Naive B cell (primary cell): ENCODE data around the gene TTC17. TPM values are rescaled to one million over a fixed set of nuclear protein-coding genes. Genes with fewer than 3 reads are reported as not detected.

ENCODE experiments used
- ATAC-seq, 2 donors: fragments of 150-1000 bp; cut with Tn5 transposase; 2 replicates each; pipeline ENCODE4 v1.10.0; 2021; ENCODE audit warnings: low read depth in 2 of 2, mild to moderate bottlenecking in 2 of 2, moderate library complexity in 2 of 2
- DNase-seq: peaks from one replicate; pipeline ENCODE4 v3.0.0; 2022
- H3K27ac Mint-ChIP-seq, 6 donors: one replicate each; pipeline ENCODE4 v1.8.0; 2020 to 2022; ENCODE audit warnings: mild to moderate bottlenecking in 6 of 6, mixed read lengths in 6 of 6, moderate library complexity in 5 of 6, inconsistent platforms in 2 of 6
- H3K27me3 Mint-ChIP-seq, 3 donors: one replicate each; pipeline ENCODE4 v1.8.0; 2021 to 2022; ENCODE audit warnings: mixed read lengths in 3 of 3, mild to moderate bottlenecking in 1 of 3
- H3K36me3 Mint-ChIP-seq, 2 donors: one replicate each; pipeline ENCODE4 v1.8.0; 2020 to 2022; ENCODE audit warnings: mixed read lengths in 2 of 2, inconsistent platforms in 1 of 2, mild to moderate bottlenecking in 1 of 2
- H3K4me1 Mint-ChIP-seq, 3 donors: one replicate each; pipeline ENCODE4 v1.8.0; 2020 to 2022; ENCODE audit warnings: mixed read lengths in 3 of 3, inconsistent platforms in 1 of 3, mild to moderate bottlenecking in 1 of 3, moderate library complexity in 1 of 3
- H3K4me3 Mint-ChIP-seq, 8 donors: one replicate each; pipeline ENCODE4 v1.8.0; 2020 to 2022; ENCODE audit warnings: mild to moderate bottlenecking in 8 of 8, mixed read lengths in 8 of 8, moderate library complexity in 8 of 8, inconsistent platforms in 2 of 8
- H3K9me3 Mint-ChIP-seq, 7 donors: one replicate each; pipeline ENCODE4 v1.8.0; 2020 to 2022; ENCODE audit warnings: mixed read lengths in 7 of 7, mild to moderate bottlenecking in 5 of 7, inconsistent platforms in 2 of 7, moderate library complexity in 1 of 7
- polyA plus RNA-seq, 6 donors: library from polyadenylated mRNA; unstranded; fragments of 300-500 nt; fragmentation: Illumina TruSeq; gene quantifications; one replicate each; pipeline ENCODE4 v1.2.3, GENCODE V29; 2021; ENCODE audit warnings: low read depth in 6 of 6

Gene TTC17
- polyA plus RNA-seq, 6 donors from 2014 or later, result 59.8 to 106 (median 74.2) TPM

DNA sequence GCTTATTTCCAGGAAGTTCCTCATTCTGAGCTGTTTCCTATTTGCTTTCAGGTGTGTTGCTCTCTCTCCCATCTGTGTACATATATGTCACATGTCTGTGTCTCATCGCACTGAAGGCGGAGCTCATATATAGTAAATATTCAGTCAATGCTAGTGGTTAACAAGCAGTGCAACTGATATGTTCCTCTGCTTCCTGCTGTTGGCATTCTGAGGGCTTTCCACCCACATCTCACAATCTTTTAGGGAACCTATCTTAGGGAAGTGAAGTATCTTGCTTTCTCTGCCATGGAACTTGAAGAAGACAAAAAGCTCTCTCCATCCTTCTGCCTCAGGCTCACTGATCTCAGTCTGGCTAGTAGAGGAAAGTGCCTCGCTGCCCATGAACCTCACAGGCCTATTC, 139.8 kb downstream of the TTC17 start:
- Mint-ChIP-seq H3K4me3 (no peak overlapping the region), H3K36me3 (peaks cover 5 to 12% of the 10 kb centered on the region in 2 donors), H3K27ac (peak overlapping the region in 1 of 6 donors; percentile 24), H3K27me3 (peaks cover 0 to 14% (median 4%) of the 10 kb centered on the region in 3 donors), H3K4me1 (no peaks in the 10 kb centered on the region), H3K9me3 (peaks cover 0 to 9% (median 4%) of the 10 kb centered on the region in 7 donors)
- no peak for DNase-seq
- no peak for ATAC-seq

DNA sequence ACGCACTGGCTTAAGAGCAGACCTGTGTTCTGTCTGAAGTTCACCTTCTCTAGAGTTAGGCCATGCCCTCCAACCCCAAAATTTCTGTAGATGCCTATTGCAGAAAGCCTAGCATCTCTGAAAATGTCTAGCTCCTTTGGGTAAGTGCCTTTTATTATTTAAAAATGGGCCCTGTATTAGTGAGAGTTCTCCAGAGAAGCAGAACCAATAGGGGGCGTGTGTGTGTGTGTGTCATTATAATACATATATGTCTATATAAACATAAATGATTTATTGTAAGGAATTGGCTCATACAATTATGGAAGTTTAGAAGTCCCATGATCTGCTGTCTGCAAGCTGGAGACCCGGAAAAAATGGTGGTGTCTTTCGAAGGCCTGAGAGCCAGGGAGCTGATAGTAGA, 144.7 kb downstream of the TTC17 start:
- no peak overlapping the region for H3K4me3 Mint-ChIP-seq
- H3K4me1 Mint-ChIP-seq, result no peaks in the 10 kb centered on the region
- H3K9me3 Mint-ChIP-seq, result peaks cover 0 to 9% (median 4%) of the 10 kb centered on the region in 7 donors
- peaks cover 8 to 14% (median 10%) of the 10 kb centered on the region in 3 donors for H3K27me3 Mint-ChIP-seq
- ATAC-seq, result no peak
- peaks cover 4 to 8% of the 10 kb centered on the region in 2 donors for H3K36me3 Mint-ChIP-seq
- DNase-seq, result no peak
- no peak overlapping the region for H3K27ac Mint-ChIP-seq

DNA sequence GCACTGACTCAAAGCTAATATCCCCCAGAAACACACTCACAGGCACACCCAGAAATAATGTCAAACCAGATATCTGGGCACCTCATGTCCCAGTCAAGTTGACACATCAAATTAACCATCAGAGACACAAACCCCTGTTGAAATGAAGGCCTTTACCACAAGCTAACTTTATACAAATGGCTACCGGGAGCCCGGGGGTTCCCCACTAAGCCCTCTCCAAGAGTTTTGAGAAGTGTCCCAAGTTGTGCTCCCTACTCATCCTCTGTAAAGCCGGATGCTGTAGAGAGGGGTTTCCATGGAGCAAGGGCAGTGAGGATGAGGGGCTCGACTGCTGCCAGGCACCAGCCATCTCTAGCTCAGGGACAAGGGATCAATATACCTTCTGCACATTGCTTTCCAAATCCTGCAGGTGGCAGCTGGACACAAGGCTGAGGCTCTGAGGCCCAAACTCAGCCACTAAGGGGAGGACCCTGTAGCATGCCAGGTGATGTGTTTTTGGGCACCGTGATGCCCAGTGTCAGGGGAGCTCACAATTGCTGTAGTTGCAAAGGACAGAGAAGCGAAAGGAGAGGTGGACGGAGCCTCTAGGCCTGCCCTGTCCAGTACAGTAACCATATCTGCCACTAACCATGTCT, 145.7 kb downstream of the TTC17 start:
- ATAC-seq (no peak), DNase-seq (no peak)
- H3K27ac Mint-ChIP-seq, result no peak overlapping the region
- peaks cover 8 to 14% (median 10%) of the 10 kb centered on the region in 3 donors for H3K27me3 Mint-ChIP-seq
- no peak overlapping the region for H3K4me3 Mint-ChIP-seq
- H3K4me1 Mint-ChIP-seq, result no peaks in the 10 kb centered on the region
- peaks cover 0 to 9% (median 4%) of the 10 kb centered on the region in 7 donors for H3K9me3 Mint-ChIP-seq
- peaks cover 4 to 8% of the 10 kb centered on the region in 2 donors for H3K36me3 Mint-ChIP-seq

DNA sequence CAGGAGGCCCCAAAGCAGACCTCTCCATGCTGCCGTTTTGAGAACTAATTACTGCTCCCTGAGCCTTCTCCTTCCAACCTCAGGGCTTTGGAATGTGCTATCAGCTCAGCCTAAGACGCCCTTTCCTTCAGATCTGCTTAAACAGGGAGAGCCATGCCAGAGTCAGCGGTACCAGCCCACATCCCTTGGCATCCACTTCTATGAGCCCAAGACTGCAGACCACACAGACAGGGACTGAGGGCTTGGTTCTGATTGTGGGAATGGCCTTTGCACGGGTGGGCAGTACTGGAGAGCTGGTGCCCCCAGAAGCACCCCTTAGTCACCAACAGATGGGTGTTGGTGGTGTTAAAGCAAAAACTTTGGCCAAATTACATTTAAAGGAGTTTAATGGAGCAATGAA, 146.5 kb downstream of the TTC17 start:
- H3K4me3 Mint-ChIP-seq, result no peak overlapping the region
- H3K4me1 Mint-ChIP-seq, result no peaks in the 10 kb centered on the region
- DNase-seq, result no peak
- H3K36me3 Mint-ChIP-seq, result peaks cover 4 to 8% of the 10 kb centered on the region in 2 donors
- no peak overlapping the region for H3K27ac Mint-ChIP-seq
- ATAC-seq, result no peak
- peaks cover 0 to 9% (median 4%) of the 10 kb centered on the region in 7 donors for H3K9me3 Mint-ChIP-seq
- peaks cover 8 to 14% (median 10%) of the 10 kb centered on the region in 3 donors for H3K27me3 Mint-ChIP-seq

DNA sequence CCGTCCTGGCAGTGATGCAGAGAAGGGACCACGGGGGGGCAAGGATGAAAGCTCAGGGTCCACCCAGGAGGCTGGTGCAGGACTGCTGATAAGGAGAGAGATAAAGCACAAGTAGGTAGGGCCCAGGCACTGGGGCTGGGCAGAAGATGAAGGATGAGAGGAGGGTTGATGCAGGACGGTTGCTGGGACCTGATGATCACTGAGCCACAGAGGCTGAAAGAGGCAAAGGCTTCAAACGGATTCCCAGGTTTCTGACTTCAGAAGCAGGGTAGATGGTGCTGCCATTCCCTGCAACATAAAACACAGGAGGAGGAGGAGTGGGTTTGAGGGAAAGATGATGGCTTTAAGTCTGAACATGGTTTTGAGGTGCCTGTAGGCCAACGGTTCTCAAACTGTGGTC, 148.5 kb downstream of the TTC17 start:
- H3K27ac Mint-ChIP-seq, result no peak overlapping the region
- H3K36me3 Mint-ChIP-seq, result no peaks in the 10 kb centered on the region
- no peaks in the 10 kb centered on the region for H3K4me1 Mint-ChIP-seq
- DNase-seq, result no peak
- peaks cover 0 to 2% (median 0%) of the 10 kb centered on the region in 7 donors for H3K9me3 Mint-ChIP-seq
- H3K27me3 Mint-ChIP-seq, result peaks cover under 1 to 10% (median 8%) of the 10 kb centered on the region in 3 donors
- H3K4me3 Mint-ChIP-seq, result peak overlapping the region in 1 of 8 donors; percentile 16
- ATAC-seq, result no peak

DNA sequence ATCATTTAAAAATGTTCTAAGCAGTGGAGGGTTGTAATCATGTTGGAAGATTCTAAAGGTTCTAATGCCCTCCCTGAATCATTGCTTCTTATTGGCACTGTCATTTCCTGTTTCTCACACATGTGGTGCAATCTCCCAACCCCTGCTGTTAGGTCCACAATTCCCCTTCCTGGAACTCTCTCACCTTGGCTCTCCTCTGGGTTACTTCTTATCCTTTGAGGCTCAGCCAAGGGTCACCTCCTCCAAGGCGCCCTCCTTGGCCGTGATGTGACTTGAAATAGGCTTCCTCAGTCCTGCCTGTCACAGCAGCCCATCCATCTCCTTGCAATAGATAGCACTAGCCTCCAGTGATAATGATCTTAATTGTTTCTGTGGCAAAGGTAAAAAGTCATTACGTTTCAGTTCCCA, 149.8 kb downstream of the TTC17 start:
- Mint-ChIP-seq H3K27me3 (peaks cover 0 to 10% (median 8%) of the 10 kb centered on the region in 3 donors), H3K4me3 (no peak overlapping the region), H3K9me3 (peaks cover 0 to 3% (median 2%) of the 10 kb centered on the region in 7 donors), H3K27ac (peak overlapping the region in 1 of 6 donors; percentile 20), H3K4me1 (no peaks in the 10 kb centered on the region), H3K36me3 (no peaks in the 10 kb centered on the region)
- DNase-seq (no peak), ATAC-seq (no peak)

DNA sequence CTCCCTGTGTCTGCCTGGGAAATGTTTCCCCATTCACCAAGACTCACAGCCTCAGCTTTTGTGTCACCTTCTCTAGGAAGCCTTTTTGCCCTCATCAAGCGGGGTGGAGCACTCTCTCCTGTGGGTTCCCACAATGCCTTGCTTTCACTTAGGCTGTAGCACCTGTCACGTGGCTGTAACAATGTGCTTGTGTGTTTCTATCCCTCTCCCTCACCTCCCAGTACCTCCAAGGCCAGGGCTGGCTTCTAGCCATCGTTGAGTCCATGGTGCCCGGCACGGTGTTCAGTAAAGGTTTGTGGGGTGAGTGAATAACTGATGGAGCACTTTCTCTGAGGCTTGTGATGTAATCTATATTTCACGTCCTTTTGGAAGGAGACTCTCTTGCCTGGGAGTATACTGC, 153.2 kb downstream of the TTC17 start:
- H3K36me3 Mint-ChIP-seq, result no peaks in the 10 kb centered on the region
- no peak for DNase-seq
- peaks cover 0 to 13% (median 11%) of the 10 kb centered on the region in 3 donors for H3K27me3 Mint-ChIP-seq
- no peak overlapping the region for H3K4me3 Mint-ChIP-seq
- no peak overlapping the region for H3K27ac Mint-ChIP-seq
- ATAC-seq, result no peak
- H3K4me1 Mint-ChIP-seq, result no peaks in the 10 kb centered on the region
- peaks cover 0 to 3% (median 2%) of the 10 kb centered on the region in 7 donors for H3K9me3 Mint-ChIP-seq

DNA sequence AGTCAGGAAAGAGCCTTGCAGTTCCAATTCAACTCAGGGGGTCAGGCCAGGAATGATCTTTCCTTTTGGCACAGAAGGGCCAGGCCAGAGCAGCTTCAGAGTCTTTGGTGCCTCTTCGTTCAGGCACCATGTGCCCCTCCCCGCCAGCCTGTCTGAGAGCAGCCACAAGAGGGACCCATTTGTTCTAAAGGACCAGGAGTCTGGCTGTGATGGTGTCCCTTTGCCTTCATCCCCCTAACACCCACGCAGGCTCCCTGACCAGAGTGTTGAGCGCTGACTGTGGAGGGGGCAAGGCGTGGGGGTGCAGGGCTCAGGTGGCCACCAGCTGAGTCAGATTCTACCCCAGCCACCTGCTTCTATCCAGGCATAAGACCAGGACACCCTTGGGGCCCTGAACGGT, 156.4 kb downstream of the TTC17 start:
- no peak for DNase-seq
- Mint-ChIP-seq H3K36me3 (peaks cover 0 to under 1% of the 10 kb centered on the region in 2 donors), H3K4me1 (no peaks in the 10 kb centered on the region), H3K4me3 (no peak overlapping the region), H3K27me3 (peaks cover 0 to 16% (median 13%) of the 10 kb centered on the region in 3 donors), H3K27ac (no peak overlapping the region), H3K9me3 (peaks cover 2 to 6% (median 4%) of the 10 kb centered on the region in 7 donors)
- no peak for ATAC-seq

DNA sequence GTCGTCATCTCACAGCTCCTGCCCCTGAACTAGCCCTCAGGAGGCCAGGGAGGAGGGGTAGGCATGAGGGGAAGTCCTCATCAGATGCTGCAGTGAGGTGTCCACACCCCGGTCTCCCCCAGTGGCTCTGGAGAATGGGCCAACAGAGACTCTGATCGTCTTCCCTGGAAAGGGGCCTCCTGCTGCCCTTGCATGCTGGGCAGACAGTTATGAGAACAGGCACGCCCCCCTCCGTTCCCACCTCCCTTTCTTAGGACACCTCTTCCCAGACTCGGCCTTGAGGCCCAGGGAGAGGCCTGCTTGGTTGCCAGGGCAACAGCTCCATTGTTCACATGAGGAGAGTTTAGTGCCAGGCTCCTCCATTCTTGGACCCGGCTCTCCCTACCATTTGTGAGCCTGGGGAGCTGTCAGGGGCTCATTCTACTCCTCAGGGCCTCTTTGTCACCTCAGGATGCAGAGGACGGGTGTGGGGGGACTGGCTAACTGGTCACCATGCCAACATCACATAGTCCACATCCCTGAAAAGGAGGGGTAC, 157.7 kb downstream of the TTC17 start:
- H3K9me3 Mint-ChIP-seq, result peaks cover 10 to 19% (median 13%) of the 10 kb centered on the region in 7 donors
- H3K27ac Mint-ChIP-seq, result no peak overlapping the region
- peaks cover 7 to 16% (median 15%) of the 10 kb centered on the region in 3 donors for H3K27me3 Mint-ChIP-seq
- DNase-seq, result no peak
- no peak for ATAC-seq
- H3K36me3 Mint-ChIP-seq, result peaks cover 7 to 12% of the 10 kb centered on the region in 2 donors
- peak overlapping the region in 1 of 8 donors; percentile 29 for H3K4me3 Mint-ChIP-seq
- no peaks in the 10 kb centered on the region for H3K4me1 Mint-ChIP-seq

DNA sequence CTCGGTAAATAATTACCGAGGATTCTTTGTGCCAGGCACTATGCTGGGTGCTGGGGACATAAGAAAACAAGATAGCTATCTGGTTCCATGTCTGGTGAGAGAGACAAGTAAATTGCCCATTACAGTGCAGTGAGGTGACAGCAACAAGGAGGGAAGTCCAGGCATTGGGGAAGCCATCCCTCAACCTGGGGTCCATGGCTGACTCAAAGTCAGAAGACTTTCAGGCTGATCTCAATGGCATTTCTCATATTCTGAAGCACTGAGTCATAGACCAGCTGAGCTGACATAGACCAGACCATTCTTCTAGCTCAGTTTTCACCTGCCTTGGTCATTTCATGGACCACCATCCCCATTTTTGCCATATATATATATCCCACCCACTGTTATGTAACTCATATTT, 158.8 kb downstream of the TTC17 start:
- Mint-ChIP-seq H3K36me3 (peaks cover 7 to 12% of the 10 kb centered on the region in 2 donors), H3K9me3 (peaks cover 9 to 22% (median 13%) of the 10 kb centered on the region in 7 donors), H3K27me3 (peaks cover 7 to 16% (median 15%) of the 10 kb centered on the region in 3 donors), H3K27ac (no peak overlapping the region), H3K4me1 (no peaks in the 10 kb centered on the region), H3K4me3 (no peak overlapping the region)
- DNase-seq (no peak), ATAC-seq (no peak)

DNA sequence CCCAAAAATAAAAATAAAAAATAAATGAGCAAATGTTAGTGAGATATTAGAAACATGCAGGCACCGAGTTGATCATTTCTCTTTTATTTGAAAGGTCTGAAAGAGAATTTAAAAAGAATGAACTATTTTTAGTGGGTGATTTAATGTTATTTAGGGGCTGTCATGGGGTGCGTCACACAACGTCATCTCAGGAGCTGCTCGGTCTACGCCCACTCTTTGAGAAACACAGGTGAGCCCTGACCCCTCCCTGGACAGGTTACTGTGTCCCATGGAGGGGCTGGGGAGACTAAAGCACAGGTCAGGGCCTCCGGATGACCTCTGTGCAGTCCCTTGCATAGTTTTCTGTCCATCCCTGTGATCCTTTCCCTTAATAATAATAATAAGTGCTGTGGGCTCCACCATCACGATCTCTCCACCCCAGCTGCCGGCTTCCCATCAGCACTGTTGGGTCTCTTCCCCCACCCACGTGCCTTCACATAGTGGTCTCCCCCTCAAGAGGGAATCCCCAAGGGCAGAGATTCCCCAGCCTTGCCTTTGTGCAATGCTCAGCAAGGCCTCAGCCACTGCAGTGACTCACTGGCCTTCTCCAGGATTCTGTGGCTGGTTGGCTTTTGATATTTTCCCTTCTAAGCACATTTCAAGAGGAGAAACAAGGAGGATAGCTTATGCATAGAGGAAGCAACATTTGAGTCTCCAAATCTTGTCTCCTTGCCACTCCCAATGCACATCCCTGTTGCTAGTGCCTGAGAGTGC, 159.9 kb downstream of the TTC17 start:
- Mint-ChIP-seq H3K9me3 (peaks cover 8 to 22% (median 12%) of the 10 kb centered on the region in 7 donors), H3K36me3 (peaks cover 7 to 12% of the 10 kb centered on the region in 2 donors), H3K4me1 (no peaks in the 10 kb centered on the region), H3K4me3 (peak overlapping the region in 1 of 8 donors; percentile 60), H3K27ac (no peak overlapping the region), H3K27me3 (peaks cover 7 to 16% (median 15%) of the 10 kb centered on the region in 3 donors)
- ATAC-seq (no peak), DNase-seq (no peak)

DNA sequence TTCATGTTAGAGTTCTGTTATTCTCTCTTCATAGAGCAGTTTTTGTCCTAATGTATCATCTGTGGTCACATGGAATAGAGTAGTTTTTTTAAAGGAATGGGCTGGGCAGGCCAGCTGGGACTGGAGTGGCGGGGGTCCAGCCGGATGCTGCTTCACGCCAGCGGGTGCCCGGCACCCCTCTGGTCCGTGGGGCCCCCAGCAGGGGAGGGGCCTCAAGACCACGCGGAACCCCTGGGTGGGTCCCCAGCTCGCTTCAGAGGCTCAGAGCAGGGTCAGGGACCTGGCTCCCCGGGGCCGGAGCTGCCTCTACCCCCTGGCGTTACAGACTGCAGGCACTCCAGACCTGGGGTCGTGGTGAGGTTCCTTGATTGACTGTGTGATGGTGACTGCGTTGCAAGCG, 162.8 kb downstream of the TTC17 start:
- H3K9me3 Mint-ChIP-seq, result peaks cover 12 to 25% (median 13%) of the 10 kb centered on the region in 7 donors
- no peak for DNase-seq
- H3K27ac Mint-ChIP-seq, result no peak overlapping the region
- no peaks in the 10 kb centered on the region for H3K4me1 Mint-ChIP-seq
- no peak for ATAC-seq
- peaks cover 7 to 12% of the 10 kb centered on the region in 2 donors for H3K36me3 Mint-ChIP-seq
- H3K4me3 Mint-ChIP-seq, result no peak overlapping the region
- peaks cover 7 to 15% (median 7%) of the 10 kb centered on the region in 3 donors for H3K27me3 Mint-ChIP-seq

DNA sequence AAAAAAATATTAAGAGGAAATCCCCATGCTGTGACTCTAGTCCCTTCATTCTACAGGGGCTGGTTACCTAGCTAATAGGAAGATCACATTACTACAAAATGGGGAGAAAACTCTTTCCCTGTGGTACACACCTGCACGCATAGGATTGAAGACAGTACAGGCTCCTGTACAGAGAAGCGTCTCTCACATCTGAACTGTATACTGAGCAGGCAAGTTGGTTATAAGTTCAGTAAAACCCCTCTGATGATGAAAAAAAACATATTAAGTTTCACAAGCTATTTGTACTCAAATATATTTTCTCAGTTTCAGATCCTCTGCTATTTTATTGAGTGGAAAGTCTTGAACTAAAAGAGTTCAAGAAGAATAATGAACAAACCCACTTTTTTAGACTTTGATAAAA, 164.9 kb downstream of the TTC17 start:
- no peak for DNase-seq
- H3K9me3 Mint-ChIP-seq, result peaks cover 12 to 25% (median 13%) of the 10 kb centered on the region in 7 donors
- H3K4me3 Mint-ChIP-seq, result no peak overlapping the region
- no peaks in the 10 kb centered on the region for H3K4me1 Mint-ChIP-seq
- no peak for ATAC-seq
- H3K27me3 Mint-ChIP-seq, result peaks cover 4 to 7% (median 6%) of the 10 kb centered on the region in 3 donors
- H3K27ac Mint-ChIP-seq, result no peak overlapping the region
- peaks cover 7 to 12% of the 10 kb centered on the region in 2 donors for H3K36me3 Mint-ChIP-seq
